Fibroblast of skin of left quadriceps (primary cell): ENCODE measurements around the gene SLC10A7.
A peak's percentile ranks its signal among the peaks of the same experiment; 100 is the strongest.

Source experiments
- DNase-seq, 2 experiments: peaks; one replicate each; pipeline ENCODE4 v3.0.0-alpha.2; 2013; ENCODE audit warnings: low read depth in 2 of 2

The SLC10A7 gene, protein sequence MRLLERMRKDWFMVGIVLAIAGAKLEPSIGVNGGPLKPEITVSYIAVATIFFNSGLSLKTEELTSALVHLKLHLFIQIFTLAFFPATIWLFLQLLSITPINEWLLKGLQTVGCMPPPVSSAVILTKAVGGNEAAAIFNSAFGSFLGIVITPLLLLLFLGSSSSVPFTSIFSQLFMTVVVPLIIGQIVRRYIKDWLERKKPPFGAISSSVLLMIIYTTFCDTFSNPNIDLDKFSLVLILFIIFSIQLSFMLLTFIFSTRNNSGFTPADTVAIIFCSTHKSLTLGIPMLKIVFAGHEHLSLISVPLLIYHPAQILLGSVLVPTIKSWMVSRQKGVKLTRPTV

GRCh38 chr4:146521541-146522097, at the start of gene SLC10A7:
Gene SLC10A7 (minus strand): TSS chr4:146521940. CDS start chr4:146521717, 223 bp downstream.
- DNase-seq: peak; percentile 42 to 47

- no peak for DNase-seq
These were observed 45.7 kb upstream of the SLC10A7 start for GRCh38 chr4:146567396-146567795.

GRCh38 chr4:146564492-146564891, 42.8 kb upstream of the SLC10A7 start:
- DNase-seq: no peak

- DNase-seq: no peak
These were observed 28.4 kb upstream of the SLC10A7 start for GRCh38 chr4:146550161-146550560.

- DNase-seq: no peak
These were observed 26.7 kb upstream of the SLC10A7 start for GRCh38 chr4:146548443-146548842.

GRCh38 chr4:146545102-146545501, 23.4 kb upstream of the SLC10A7 start:
- no peak for DNase-seq

- no peak for DNase-seq
These were observed 12.4 kb upstream of the SLC10A7 start for GRCh38 chr4:146534178-146534577.

GRCh38 chr4:146525754-146526153, 4.0 kb upstream of the SLC10A7 start:
- no peak for DNase-seq

DNA sequence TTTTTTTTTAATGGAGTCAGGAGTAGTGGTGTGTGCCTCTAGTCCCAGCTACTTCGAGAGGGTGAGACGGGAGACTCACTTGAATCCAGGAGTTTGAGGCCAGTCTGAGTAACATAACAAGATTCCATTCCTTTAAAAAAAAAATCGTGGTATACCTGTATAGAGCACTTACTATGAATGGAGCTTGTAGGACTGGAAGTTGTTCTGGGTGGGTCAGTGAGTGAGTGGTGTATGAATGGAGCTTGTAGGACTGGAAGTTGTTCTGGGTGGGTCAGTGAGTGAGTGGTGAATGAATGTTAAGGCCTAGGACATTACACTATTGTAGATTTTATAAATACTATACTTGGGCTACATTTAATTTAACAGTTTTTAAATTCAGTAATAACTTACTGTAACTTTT, 2.9 kb upstream of the SLC10A7 start:
- no peak for DNase-seq

DNA sequence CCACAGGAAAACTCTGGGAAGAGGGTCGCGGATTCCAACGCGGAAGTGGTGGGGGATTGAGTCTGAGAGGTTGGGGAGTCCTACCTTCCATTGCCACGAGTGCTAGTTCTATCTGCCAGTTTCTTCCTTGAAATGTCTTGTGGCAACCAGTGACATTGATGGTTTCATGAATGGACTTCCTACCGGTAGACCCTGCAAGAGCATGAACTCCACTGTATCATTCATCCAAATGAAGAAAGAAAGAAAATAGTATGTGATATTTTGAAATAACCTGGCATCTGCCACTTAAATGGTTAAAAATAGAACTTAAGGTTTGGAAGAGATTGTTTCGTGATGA, 1.1 kb upstream of the SLC10A7 start:
- DNase-seq: no peak

- DNase-seq: peak; percentile 59 to 62
These were observed 543 bp upstream of the SLC10A7 start for GRCh38 chr4:146522098-146522868.

DNA sequence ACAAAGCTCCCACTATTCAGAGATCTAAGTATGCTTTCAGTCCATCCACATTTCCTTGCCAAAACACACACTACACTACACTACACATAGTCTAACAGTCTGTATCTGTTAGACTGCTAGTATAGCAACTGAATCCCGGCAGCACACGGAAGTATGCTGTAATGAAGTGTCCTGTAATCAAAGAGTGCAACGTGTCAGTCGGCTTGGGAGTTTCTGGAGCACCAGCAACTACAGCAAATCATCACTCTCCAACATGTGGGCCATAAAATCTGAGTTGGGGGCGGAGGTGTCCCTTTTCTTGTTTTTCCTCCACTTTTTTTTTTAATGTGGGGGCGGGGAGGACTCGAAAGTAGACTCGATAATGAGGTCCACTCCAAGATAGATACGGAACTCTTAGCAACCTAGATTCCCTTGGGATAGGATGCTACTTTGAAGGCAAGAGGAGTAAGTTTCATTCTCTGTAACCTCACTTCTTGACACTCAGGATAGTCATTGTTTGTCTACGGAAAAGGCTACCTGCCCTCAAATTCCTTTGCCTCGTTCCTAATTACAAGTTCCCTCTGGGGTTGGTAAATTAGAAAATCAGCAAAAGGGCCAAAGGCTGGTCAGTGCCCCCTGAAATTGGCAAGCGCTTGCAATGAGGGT, 722 bp downstream of the SLC10A7 start:
- DNase-seq: peak; percentile 43

- no peak for DNase-seq
These were observed 6.9 kb downstream of the SLC10A7 start for GRCh38 chr4:146514651-146515357.

DNA sequence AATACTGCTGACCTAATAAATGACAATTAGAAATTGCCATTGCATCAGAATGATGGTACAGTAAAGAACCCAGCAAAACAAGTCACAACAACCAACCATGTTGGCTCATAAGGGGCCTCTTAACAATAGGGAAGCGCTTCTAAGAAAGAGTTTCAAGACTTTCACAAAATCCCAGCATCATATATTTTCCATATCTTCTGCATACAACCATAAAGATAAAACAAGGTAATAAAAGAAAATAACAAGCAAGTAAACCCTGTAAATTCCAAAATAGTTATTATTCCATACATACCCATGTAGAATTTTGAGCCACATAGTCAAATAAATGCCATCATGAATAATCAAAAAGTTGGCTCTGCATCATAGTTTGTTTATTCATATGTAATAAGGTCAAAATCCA, 8.2 kb downstream of the SLC10A7 start:
- DNase-seq: no peak

DNA sequence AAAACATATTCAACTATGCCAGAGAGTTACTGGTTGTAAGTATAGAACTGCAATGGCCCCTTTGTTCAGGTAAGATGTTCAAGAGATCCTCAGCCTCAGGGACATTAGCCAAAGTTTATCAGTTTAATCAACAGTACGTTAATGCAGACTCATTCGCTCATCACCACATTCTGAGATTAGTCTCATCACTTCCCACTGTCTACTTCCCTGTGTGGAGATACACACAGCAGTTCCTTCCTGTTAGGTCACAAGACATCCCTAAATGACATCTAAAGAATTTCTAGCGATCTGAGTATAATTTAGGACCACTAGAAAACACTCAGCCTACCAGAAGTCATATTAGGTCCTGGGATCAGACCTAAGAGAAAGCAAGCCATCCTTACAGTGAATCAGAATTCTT, 10.4 kb downstream of the SLC10A7 start:
- DNase-seq: no peak

- DNase-seq: no peak
These were observed 10.8 kb downstream of the SLC10A7 start for GRCh38 chr4:146510942-146511341.

- no peak for DNase-seq
These were observed 13.4 kb downstream of the SLC10A7 start for GRCh38 chr4:146508229-146508939.

- no peak for DNase-seq
These were observed 14.1 kb downstream of the SLC10A7 start for GRCh38 chr4:146507632-146508031.

- no peak for DNase-seq
These were observed 15.5 kb downstream of the SLC10A7 start for GRCh38 chr4:146506272-146506671.

DNA sequence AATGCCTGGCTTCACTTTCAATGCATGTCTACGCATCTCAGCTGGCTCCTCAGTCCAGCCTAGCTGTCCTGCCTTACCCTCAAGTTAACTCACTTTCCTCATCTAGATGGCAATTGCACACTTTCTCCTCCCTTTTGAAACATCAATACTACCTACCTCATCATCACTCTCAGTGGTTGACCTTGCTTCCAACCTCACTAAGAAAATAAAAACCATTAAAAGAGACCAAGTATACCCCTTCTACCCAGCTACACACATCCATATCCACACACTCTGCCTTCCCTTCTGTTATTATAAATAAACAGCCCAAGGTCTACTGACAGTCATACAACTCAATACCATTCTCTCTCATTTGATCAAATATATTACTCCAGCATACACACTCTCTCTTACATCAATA, 21.5 kb downstream of the SLC10A7 start:
- DNase-seq: no peak

DNA sequence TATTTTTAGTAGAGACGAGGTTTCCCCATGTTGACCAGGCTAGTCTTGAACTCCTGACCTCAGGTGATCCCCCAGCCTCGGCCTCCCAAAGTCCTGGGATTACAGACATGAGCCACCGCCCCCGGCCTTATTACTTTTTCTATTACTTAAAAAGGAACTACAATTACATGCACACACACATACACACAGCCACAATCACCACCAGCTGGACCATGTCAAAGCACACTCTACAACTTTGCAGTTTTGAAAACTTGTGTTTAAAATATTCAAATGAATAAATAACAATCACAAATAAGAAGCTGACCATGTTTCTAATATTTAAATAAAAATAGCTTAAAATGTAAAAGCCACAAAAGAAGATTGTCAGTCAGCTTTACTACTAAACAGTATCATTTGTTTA, 23.4 kb downstream of the SLC10A7 start:
- no peak for DNase-seq
